K562 (cell line): ENCODE results near the gene EXOC2. TPM values are rescaled to one million over a fixed set of nuclear protein-coding genes. Genes with fewer than 3 reads are reported as not detected.

ENCODE experiments used
- ARID1B ChIP-seq: fragments of 450-650 bp; IDR thresholded peaks from 2 replicates; pipeline ENCODE4 v1.6.1; 2016; ENCODE audit warnings: antibody characterized with exemption, mild to moderate bottlenecking, inconsistent platforms
- ATF3 ChIP-seq, 2 experiments: fragments of 450-650 bp in 1 of 2; sonication (generic) in 1 of 2; formaldehyde crosslinking in 1 of 2; IDR thresholded peaks in 1 of 2; conservative IDR thresholded peaks in 1 of 2; 2 replicates each; pipeline versions ENCODE4 v1.6.1 to v1.8.1; 2016 to 2023; ENCODE audit warnings: mild to moderate bottlenecking in 2 of 2, moderate library complexity in 2 of 2, inconsistent platforms in 1 of 2, missing genetic modification reagents in 1 of 2
- CREM ChIP-seq: IDR thresholded peaks from 2 replicates; pipeline ENCODE4 v1.6.1; 2014; ENCODE audit warnings: antibody characterized with exemption, low read depth
- DIDO1 ChIP-seq: fragments of 450-650 bp; IDR thresholded peaks from 2 replicates; pipeline ENCODE4 v1.6.1; 2016; ENCODE audit warnings: low read depth, missing biosample characterization, missing genetic modification characterization
- E2F6 ChIP-seq, 2 experiments: IDR thresholded peaks; 2 replicates each; pipeline ENCODE4 v1.6.1; 2011; ENCODE audit warnings: borderline replicate concordance in 1 of 2, control low read depth in 1 of 2, low read depth in 1 of 2, low read length in 1 of 2, mild to moderate bottlenecking in 1 of 2, mixed read lengths in 1 of 2, moderate library complexity in 1 of 2; ENCODE audit not compliant: insufficient read depth in 1 of 2, insufficient read length in 1 of 2, poor library complexity in 1 of 2, severe bottlenecking in 1 of 2; ENCODE audit errors: extremely low read depth in 1 of 2
- GTF3C2 ChIP-seq: IDR thresholded peaks from 3 replicates; pipeline ENCODE4 v1.6.1; 2011; ENCODE audit warnings: borderline replicate concordance, mild to moderate bottlenecking, moderate library complexity; ENCODE audit not compliant: insufficient read length; ENCODE audit errors: extremely low read depth
- HDAC3 ChIP-seq: fragments of 450-650 bp; IDR thresholded peaks from 2 replicates; pipeline ENCODE4 v1.6.1; 2018; ENCODE audit warnings: borderline replicate concordance, mild to moderate bottlenecking, moderate library complexity; ENCODE audit not compliant: partially characterized antibody
- MAZ ChIP-seq, 2 experiments: fragments of 450-650 bp in 1 of 2; sonication (generic) in 1 of 2; formaldehyde crosslinking; IDR thresholded peaks in 1 of 2; conservative IDR thresholded peaks in 1 of 2; 2 replicates each; pipeline versions ENCODE4 v1.4.0 to v1.5.0; 2020; ENCODE audit warnings: mild to moderate bottlenecking in 1 of 2, missing genetic modification reagents in 1 of 2
- NRF1 ChIP-seq, 2 experiments: fragments of 450-650 bp; IDR thresholded peaks in 1 of 2; conservative IDR thresholded peaks in 1 of 2; 2 replicates each; pipeline ENCODE4 v1.6.1; 2014; ENCODE audit warnings: mild to moderate bottlenecking in 2 of 2
- RNF2 ChIP-seq: sonication (generic); IDR thresholded peaks from 2 replicates; pipeline ENCODE4 v1.6.1; 2016
- SMARCC2 ChIP-seq: fragments of 450-650 bp; IDR thresholded peaks from 2 replicates; pipeline ENCODE4 v1.6.1; 2017; ENCODE audit warnings: antibody characterized with exemption, moderate library complexity, mild to moderate bottlenecking, low read depth
- TAL1 ChIP-seq: fragments of 450-650 bp; IDR thresholded peaks from 2 replicates; pipeline ENCODE4 v1.6.1; 2016; ENCODE audit warnings: mild to moderate bottlenecking
- TFAM ChIP-seq: fragments of 250-450 bp; sonication (Bioruptor Pico); conservative IDR thresholded peaks from 2 replicates; pipeline ENCODE4 v1.5.0; 2021; ENCODE audit warnings: mild to moderate bottlenecking, moderate library complexity
- TFAP4 ChIP-seq: sonication (generic); formaldehyde crosslinking; IDR thresholded peaks from 2 replicates; pipeline ENCODE4 v1.8.0; 2022; ENCODE audit warnings: missing genetic modification reagents, mild to moderate bottlenecking, moderate library complexity, borderline replicate concordance
- TSC22D4 ChIP-seq: fragments of 450-650 bp; IDR thresholded peaks from 2 replicates; pipeline ENCODE4 v1.6.1; 2016; ENCODE audit warnings: missing genetic modification characterization, missing biosample characterization, control low read depth
- ZKSCAN1 ChIP-seq: fragments of 150-350 bp; IDR thresholded peaks from 2 replicates; pipeline ENCODE4 v1.6.1; 2016; ENCODE audit warnings: low read depth, low read length
- polyA plus RNA-seq, 8 experiments: library from polyadenylated mRNA; depleted of rRNA in 4 of 8; stranded (reverse) in 5 of 8; unstranded in 3 of 8; fragments of >200 nt; fragmentation: Nextera tagmentation in 2 of 8; fragmentation: Illumina TruSeq in 1 of 8; extraction: Ambion mirVana in 2 of 8; extraction: Trizol in 1 of 8; gene quantifications; 2 replicates each; pipeline versions ENCODE4 v1.2.1 to v1.2.3, GENCODE V29; 2011 to 2014; ENCODE audit warnings: inconsistent platforms in 1 of 8, missing spikeins in 1 of 8
- total RNA-seq, 7 experiments: library from RNA; depleted of rRNA in 6 of 7; stranded (reverse); fragments of >200 nt in 6 of 7; fragmentation: Illumina TruSeq in 2 of 7; extraction: Trizol in 2 of 7; gene quantifications; 2 replicates each; pipeline versions ENCODE4 v1.2.1 to v1.2.3, GENCODE V29; 2011 to 2021; ENCODE audit warnings: low replicate concordance in 1 of 7
- TF ChIP-seq, protein P1 (sequence below): sonication (generic); IDR thresholded peaks from 2 replicates; pipeline ENCODE4 v1.6.1; 2016

Gene EXOC2
- total and polyA plus RNA-seq, 9 of the 15 experiments (the other 6 are each of a cell fraction or from before 2014, with no cell fraction given) = 12.2 to 30.2 (median 24.2) TPM

GRCh38 chr6:683742-684440, 9.0 kb downstream of the EXOC2 start (continued):
- TF ChIP-seq TFAP4 (CRISPR knock-in tag) = peak; percentile 73; the same call in 1 of the 2 replicates
- TF ChIP-seq CREM = 0 out of 2 replicates have a peak, but pooled peaks have one; percentile 23
- no peak for TF ChIP-seq ATF3 (IDR thresholded peaks at IDR 0.05)
- no peak for TF ChIP-seq ATF3 (CRISPR knock-in tag; conservative IDR thresholded peaks at IDR 0.05)
- TF ChIP-seq, protein P1, sequence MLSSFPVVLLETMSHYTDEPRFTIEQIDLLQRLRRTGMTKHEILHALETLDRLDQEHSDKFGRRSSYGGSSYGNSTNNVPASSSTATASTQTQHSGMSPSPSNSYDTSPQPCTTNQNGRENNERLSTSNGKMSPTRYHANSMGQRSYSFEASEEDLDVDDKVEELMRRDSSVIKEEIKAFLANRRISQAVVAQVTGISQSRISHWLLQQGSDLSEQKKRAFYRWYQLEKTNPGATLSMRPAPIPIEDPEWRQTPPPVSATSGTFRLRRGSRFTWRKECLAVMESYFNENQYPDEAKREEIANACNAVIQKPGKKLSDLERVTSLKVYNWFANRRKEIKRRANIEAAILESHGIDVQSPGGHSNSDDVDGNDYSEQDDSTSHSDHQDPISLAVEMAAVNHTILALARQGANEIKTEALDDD = peak; percentile 43; the same call in 1 of the 2 replicates
- TF ChIP-seq HDAC3 = peak; percentile 41
- peak in 1 of 2 experiments; percentile 32 for TF ChIP-seq E2F6 (IDR thresholded peaks at IDR 0.05; ENCODE audit: borderline replicate concordance in 1 of 2, extremely low read depth in 1 of 2, insufficient read depth in 1 of 2, insufficient read length in 1 of 2, low read depth in 1 of 2, low read length in 1 of 2, poor library complexity in 1 of 2, severe bottlenecking in 1 of 2)
- TF ChIP-seq TAL1 = no peak
- TF ChIP-seq TFAM (CRISPR knock-in tag) = no peak
- TF ChIP-seq SMARCC2 = no peak
- no peak for TF ChIP-seq DIDO1 (tag)
- peak; percentile 61; the same call in 1 of the 2 replicates for TF ChIP-seq ARID1B
- 0 out of 4 replicates have a peak, but pooled peaks of 1 of the 2 experiments have one; percentile 7 for TF ChIP-seq NRF1 (conservative IDR thresholded peaks at IDR 0.05 in 1 of 2, IDR thresholded peaks at IDR 0.05 in 1 of 2)
- TF ChIP-seq ZKSCAN1 = no peak
- TF ChIP-seq MAZ (CRISPR knock-in tag; conservative IDR thresholded peaks at IDR 0.05 in 1 of 2, IDR thresholded peaks at IDR 0.05 in 1 of 2) = 0 out of 4 replicates have a peak, but pooled peaks have one; percentile 22 to 37
- TF ChIP-seq GTF3C2 = no peak
- peak; percentile 35; the same call in 1 of the 2 replicates for TF ChIP-seq RNF2
- no peak for TF ChIP-seq TSC22D4 (tag)
